GM18508 (cell line): Measurements from ENCODE around the gene POU4F3.
"Not testable (repeated sequence)": the region's sequence is repeated elsewhere in the genome, so short reads cannot be mapped to it uniquely, and the experiment has no call there.

Experiments
- ATAC-seq: cut with Tn5 transposase; IDR thresholded peaks from one replicate; pipeline ENCODE4 v1.9.1; 2021; ENCODE audit warnings: moderate number of reproducible peaks; ENCODE audit not compliant: insufficient read depth, unreplicated experiment

The POU4F3 gene

GRCh38 chr5:146338774-146339714 is at the start of gene POU4F3:
Gene POU4F3 (plus strand): TSS chr5:146338839. CDS start chr5:146339113, 274 bp downstream.
- ATAC-seq = no peak

GRCh38 chr5:146290318-146290717 is 48.3 kb upstream of the POU4F3 start:
- ATAC-seq = no peak

- peak; percentile 77 for ATAC-seq
Measured at GRCh38 chr5:146291421-146292074, 47.1 kb upstream of the POU4F3 start.

- ATAC-seq = no peak
Measured at GRCh38 chr5:146296245-146296644, 42.4 kb upstream of the POU4F3 start.

GRCh38 chr5:146298920-146299319 is 39.7 kb upstream of the POU4F3 start:
- not testable (repeated sequence) for ATAC-seq

GRCh38 chr5:146301626-146302025 is 37.0 kb upstream of the POU4F3 start:
- no peak for ATAC-seq

GRCh38 chr5:146302406-146302805 is 36.2 kb upstream of the POU4F3 start:
- no peak for ATAC-seq

- no peak for ATAC-seq
Measured at GRCh38 chr5:146306838-146307237, 31.8 kb upstream of the POU4F3 start.

GRCh38 chr5:146307796-146308195 is 30.8 kb upstream of the POU4F3 start:
- ATAC-seq = no peak

- no peak for ATAC-seq
Measured at GRCh38 chr5:146310540-146310939, 28.1 kb upstream of the POU4F3 start.

- no peak for ATAC-seq
Measured at GRCh38 chr5:146311278-146311677, 27.4 kb upstream of the POU4F3 start.

GRCh38 chr5:146313027-146313426 is 25.6 kb upstream of the POU4F3 start:
- no peak for ATAC-seq

- ATAC-seq = no peak
Measured at GRCh38 chr5:146321571-146321970, 17.1 kb upstream of the POU4F3 start.

GRCh38 chr5:146327257-146327870 is 11.3 kb upstream of the POU4F3 start:
- no peak for ATAC-seq

- no peak for ATAC-seq
Measured at GRCh38 chr5:146327989-146328388, 10.7 kb upstream of the POU4F3 start.

GRCh38 chr5:146329697-146330096 is 8.9 kb upstream of the POU4F3 start:
- ATAC-seq = no peak

GRCh38 chr5:146331423-146331822 is 7.2 kb upstream of the POU4F3 start:
- ATAC-seq = no peak

GRCh38 chr5:146334074-146334533 is 4.5 kb upstream of the POU4F3 start:
- no peak for ATAC-seq

- ATAC-seq = no peak
Measured at GRCh38 chr5:146336197-146336596, 2.4 kb upstream of the POU4F3 start.

- ATAC-seq = no peak
Measured at GRCh38 chr5:146337264-146337904, 1.3 kb upstream of the POU4F3 start.
